CD4-positive, alpha-beta T cell (primary cell): ENCODE measurements around the gene STOX1. TPM values are rescaled to one million over a fixed set of nuclear protein-coding genes. Genes with fewer than 3 reads are reported as not detected.

ENCODE experiments used
- ATAC-seq: fragments of 200-7000 bp; cut with Tn5 transposase; one replicate; pipeline ENCODE4 v1.10.0; 2022; ENCODE audit warnings: mild to moderate bottlenecking; ENCODE audit not compliant: poor library complexity
- CTCF ChIA-PET: fragments of 350-600 bp; sonication (Branson Sonifier 250); formaldehyde crosslinking; loops from one replicate; lab custom pipeline; 2021; ENCODE audit warnings: antibody characterized with exemption, inconsistent platforms; lab: Charles Lee
- POLR2A ChIA-PET: fragments of 350-600 bp; sonication (Branson Sonifier 250); formaldehyde crosslinking; loops from one replicate; lab custom pipeline; 2021; ENCODE audit warnings: antibody characterized with exemption, inconsistent platforms; lab: Charles Lee
- DNase-seq, 14 experiments: peaks; one replicate each; pipeline ENCODE4 v3.0.0-alpha.2; 2013 to 2020; ENCODE audit warnings: mixed read lengths in 2 of 14
- H3K27ac ChIP-seq, 2 donors: one replicate each; pipeline versions ENCODE4 v1.5.1 to v1.7.0; 2013; ENCODE audit warnings: low read length in 2 of 2, low read depth in 1 of 2, mild to moderate bottlenecking in 1 of 2
- H3K27me3 ChIP-seq, 2 experiments: 1 replicate in 1 of 2; 2 replicates in 1 of 2; pipeline versions ENCODE4 v1.6.1 to v1.7.0; 2013; ENCODE audit warnings: low read length in 2 of 2, control low read depth in 1 of 2, mild to moderate bottlenecking in 1 of 2, moderate library complexity in 1 of 2; ENCODE audit not compliant: insufficient read depth in 2 of 2, control insufficient read depth in 1 of 2
- H3K36me3 ChIP-seq: one replicate; pipeline ENCODE4 v1.6.1; 2013; ENCODE audit warnings: low read length, control low read depth; ENCODE audit not compliant: insufficient read depth
- H3K4me1 ChIP-seq: one replicate; pipeline ENCODE4 v1.6.1; 2013; ENCODE audit warnings: low read length, control low read depth; ENCODE audit not compliant: insufficient read depth
- H3K4me3 ChIP-seq: one replicate; pipeline ENCODE4 v1.5.1; 2013; ENCODE audit warnings: mild to moderate bottlenecking, low read length, moderate library complexity
- H3K9me3 ChIP-seq, 2 experiments: 1 replicate in 1 of 2; 2 replicates in 1 of 2; pipeline versions ENCODE4 v1.6.1 to v1.7.0; 2013; ENCODE audit warnings: low read length in 2 of 2, mild to moderate bottlenecking in 2 of 2, control low read depth in 1 of 2, moderate library complexity in 1 of 2; ENCODE audit not compliant: control insufficient read depth in 1 of 2, insufficient read depth in 1 of 2
- H3K27ac Mint-ChIP-seq: one replicate; pipeline ENCODE4 v1.8.0; 2020; ENCODE audit warnings: mixed read lengths
- H3K27me3 Mint-ChIP-seq: one replicate; pipeline ENCODE4 v1.8.0; 2021; ENCODE audit warnings: mixed read lengths
- H3K36me3 Mint-ChIP-seq: one replicate; pipeline ENCODE4 v1.8.0; 2021; ENCODE audit warnings: low read depth, mixed read lengths
- H3K4me1 Mint-ChIP-seq: one replicate; pipeline ENCODE4 v1.8.0; 2021; ENCODE audit warnings: low read depth, mixed read lengths
- H3K4me3 Mint-ChIP-seq: one replicate; pipeline ENCODE4 v1.8.0; 2020; ENCODE audit warnings: mild to moderate bottlenecking, mixed read lengths
- H3K9me3 Mint-ChIP-seq: one replicate; pipeline ENCODE4 v1.8.0; 2020; ENCODE audit warnings: mixed read lengths
- intact Hi-C, 2 experiments: fragments of 100-400 bp; cut with DNase I in 1 of 2; cut with micrococcal nuclease in 1 of 2; formaldehyde crosslinking; loops; one replicate each; pipeline versions ENCODE4 v1.15.1 to v1.9.0; 2023 to 2025; cut with DNase I, micrococcal nuclease
- polyA plus RNA-seq, 2 donors: library from polyadenylated mRNA; unstranded; fragments of 120-200 nt; gene quantifications; one replicate each; pipeline ENCODE4 v1.2.1, GENCODE V29; 2013
- total RNA-seq, 174 experiments: library from RNA in 2 of 174; stranded (reverse) in 2 of 174; gene quantifications; one replicate each; pipeline ENCODE4 v1.2.3 and lab custom pipeline; 2021 to 2026
- TF ChIP-seq, protein P1 (sequence below): fragments of 200-600 bp; IDR thresholded peaks from one replicate; pipeline ENCODE4 v1.8.0; 2022; ENCODE audit warnings: antibody characterized with exemption, mild to moderate bottlenecking

Gene STOX1
- under 1 TPM; 0.25 to 0.41 TPM for total RNA-seq
- polyA plus RNA-seq (2013, experiment 1 of 2) = 0.48 TPM
- 0.34 TPM for polyA plus RNA-seq (2013, experiment 2 of 2)
- total RNA-seq (lab: John Stamatoyannopoulos, UW) = 0.10 to 12.4 (median 1.6) reads per million in 172 experiments

- Histone ChIP-seq H3K4me3 (peak within 1 kb of the TSS; percentile 65), H3K9me3 (no peaks in the 10 kb centered on the region), H3K27ac (no peak within 1 kb of the TSS), H3K36me3 (no peaks in the 10 kb centered on the region), H3K4me1 (peaks cover 26% of the 10 kb centered on the region), H3K27me3 (peaks cover 0 to 2% of the 10 kb centered on the region in 2 experiments)
- DNase-seq = peak; percentile 13 to 80 (median 43)
- H3K4me3 Mint-ChIP-seq = peak within 1 kb of the TSS; percentile 82
- H3K9me3 Mint-ChIP-seq = no peaks in the 10 kb centered on the region
- H3K27me3 Mint-ChIP-seq = peaks cover 4% of the 10 kb centered on the region
- TF ChIP-seq, protein P1, sequence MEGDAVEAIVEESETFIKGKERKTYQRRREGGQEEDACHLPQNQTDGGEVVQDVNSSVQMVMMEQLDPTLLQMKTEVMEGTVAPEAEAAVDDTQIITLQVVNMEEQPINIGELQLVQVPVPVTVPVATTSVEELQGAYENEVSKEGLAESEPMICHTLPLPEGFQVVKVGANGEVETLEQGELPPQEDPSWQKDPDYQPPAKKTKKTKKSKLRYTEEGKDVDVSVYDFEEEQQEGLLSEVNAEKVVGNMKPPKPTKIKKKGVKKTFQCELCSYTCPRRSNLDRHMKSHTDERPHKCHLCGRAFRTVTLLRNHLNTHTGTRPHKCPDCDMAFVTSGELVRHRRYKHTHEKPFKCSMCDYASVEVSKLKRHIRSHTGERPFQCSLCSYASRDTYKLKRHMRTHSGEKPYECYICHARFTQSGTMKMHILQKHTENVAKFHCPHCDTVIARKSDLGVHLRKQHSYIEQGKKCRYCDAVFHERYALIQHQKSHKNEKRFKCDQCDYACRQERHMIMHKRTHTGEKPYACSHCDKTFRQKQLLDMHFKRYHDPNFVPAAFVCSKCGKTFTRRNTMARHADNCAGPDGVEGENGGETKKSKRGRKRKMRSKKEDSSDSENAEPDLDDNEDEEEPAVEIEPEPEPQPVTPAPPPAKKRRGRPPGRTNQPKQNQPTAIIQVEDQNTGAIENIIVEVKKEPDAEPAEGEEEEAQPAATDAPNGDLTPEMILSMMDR = no peak
- H3K27ac Mint-ChIP-seq = no peak within 1 kb of the TSS
- ChIA-PET CTCF (no interaction called here), POLR2A (interaction anchor here (0.9 to 1.5 kb wide), 3 partner anchors 10 to 352 kb away, joined by 3 to 9 read pairs (median 5); no protein-coding TSS in a partner anchor)
- peaks cover 23% of the 10 kb centered on the region for H3K4me1 Mint-ChIP-seq
- H3K36me3 Mint-ChIP-seq = no peaks in the 10 kb centered on the region
- peak; percentile 63 for ATAC-seq
- intact Hi-C loops = no loop called here
Measured at GRCh38 chr10:68826764-68827591, at the start of gene STOX1. Gene STOX1 (plus strand): TSS chr10:68827531. CDS start chr10:68827624, 93 bp downstream.

GRCh38 chr10:68781613-68782574, 45.4 kb upstream of the STOX1 start:
- Mint-ChIP-seq H3K9me3 (no peaks in the 10 kb centered on the region), H3K4me1 (no peaks in the 10 kb centered on the region), H3K36me3 (peaks cover 84% of the 10 kb centered on the region), H3K27ac (no peak overlapping the region), H3K4me3 (no peak overlapping the region), H3K27me3 (no peaks in the 10 kb centered on the region)
- Histone ChIP-seq H3K4me3 (no peak overlapping the region), H3K27ac (no peak overlapping the region), H3K27me3 (no peaks in the 10 kb centered on the region), H3K9me3 (no peaks in the 10 kb centered on the region), H3K36me3 (peaks cover 61% of the 10 kb centered on the region), H3K4me1 (no peaks in the 10 kb centered on the region)
- POLR2A ChIA-PET = interaction anchor here (0.6 kb wide), 1 partner anchor 21 kb away, joined by 3 read pairs; no protein-coding TSS in a partner anchor
- ATAC-seq (no peak), DNase-seq (no peak)
- CTCF ChIA-PET = no interaction called here
- TF ChIP-seq, protein P1 = no peak
- intact Hi-C loops = no loop called here

DNA sequence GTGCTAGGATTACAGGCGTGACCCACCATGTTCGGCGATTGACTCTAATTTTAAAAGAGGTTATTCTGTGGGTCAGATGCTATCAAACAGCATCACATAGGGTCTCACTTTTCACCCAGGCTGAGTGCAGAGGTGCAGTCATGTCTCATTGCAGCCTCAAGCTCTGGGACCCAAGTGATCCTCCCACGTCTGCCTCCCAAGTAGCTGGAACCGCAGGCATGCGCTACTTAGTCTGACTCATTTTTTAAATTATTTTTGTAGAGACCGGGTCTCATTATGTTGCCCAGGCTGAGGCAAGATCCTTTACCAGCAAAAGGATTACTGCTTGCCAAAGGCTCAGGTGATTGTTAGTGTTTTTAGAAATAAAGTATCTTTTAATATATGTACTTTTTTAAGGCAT, 42.9 kb upstream of the STOX1 start:
- TF ChIP-seq, protein P1 = no peak
- Mint-ChIP-seq H3K4me1 (no peaks in the 10 kb centered on the region), H3K36me3 (peaks cover 81% of the 10 kb centered on the region), H3K27me3 (no peaks in the 10 kb centered on the region), H3K4me3 (no peak overlapping the region), H3K9me3 (no peaks in the 10 kb centered on the region), H3K27ac (no peak overlapping the region)
- H3K36me3 ChIP-seq = peaks cover 67% of the 10 kb centered on the region
- no peaks in the 10 kb centered on the region for H3K4me1 ChIP-seq
- intact Hi-C loops = no loop called here
- H3K27ac ChIP-seq = no peak overlapping the region
- ChIA-PET CTCF (no interaction called here), POLR2A (no interaction called here)
- H3K27me3 ChIP-seq = no peaks in the 10 kb centered on the region
- DNase-seq (no peak), ATAC-seq (no peak)
- no peaks in the 10 kb centered on the region for H3K9me3 ChIP-seq
- no peak overlapping the region for H3K4me3 ChIP-seq
